WERI-Rb-1 (cell line): ENCODE data around the gene AFG1L.
"Not testable (repeated sequence)": the region's sequence is repeated elsewhere in the genome, so short reads cannot be mapped to it uniquely, and the experiment has no call there.

Source experiments
- DNase-seq: peaks from one replicate; pipeline ENCODE4 v3.0.0-alpha.2; 2020
- H3K27ac ChIP-seq: fragments of 250-450 bp; sonication (Bioruptor Pico); 2 replicates; pipeline ENCODE4 v1.5.1; 2020; ENCODE audit warnings: mild to moderate bottlenecking, moderate library complexity
- H3K27me3 ChIP-seq: fragments of 250-450 bp; sonication (Bioruptor Pico); 2 replicates; pipeline ENCODE4 v1.5.1; 2021; ENCODE audit warnings: mild to moderate bottlenecking, low read depth, moderate library complexity; ENCODE audit not compliant: insufficient read depth, severe bottlenecking
- H3K36me3 ChIP-seq: fragments of 250-450 bp; sonication (Bioruptor Pico); 2 replicates; pipeline ENCODE4 v1.5.1; 2020; ENCODE audit warnings: mild to moderate bottlenecking, moderate library complexity
- H3K4me3 ChIP-seq: 2 replicates; pipeline ENCODE4 v1.5.1; 2011; ENCODE audit warnings: low read depth, mild to moderate bottlenecking, control low read depth, low read length
- H3K9me3 ChIP-seq: fragments of 250-450 bp; sonication (Bioruptor Pico); 2 replicates; pipeline ENCODE4 v1.5.1; 2021; ENCODE audit warnings: mild to moderate bottlenecking, moderate library complexity; ENCODE audit not compliant: severe bottlenecking
- CTCF ChIP-seq: IDR thresholded peaks from 2 replicates; pipeline ENCODE4 v1.5.1; 2011; ENCODE audit warnings: low read depth, mild to moderate bottlenecking, control low read depth, inconsistent platforms, low read length

The AFG1L gene

GRCh38 chr6:108294727-108295625 lies at the start of gene AFG1L:
AFG1L (plus strand) TSS chr6:108295054; CDS start chr6:108295080, 26 bp downstream.
- TF ChIP-seq CTCF = no peak
- no peaks in the 10 kb centered on the region for H3K27me3 ChIP-seq
- H3K36me3 ChIP-seq = no peaks in the 10 kb centered on the region
- peak within 1 kb of the TSS; percentile 89 for H3K27ac ChIP-seq
- H3K9me3 ChIP-seq = no peaks in the 10 kb centered on the region
- peak; percentile 94 for DNase-seq
- peak within 1 kb of the TSS; percentile 61 for H3K4me3 ChIP-seq

GRCh38 chr6:108245095-108245494 lies 49.8 kb upstream of the AFG1L start:
- DNase-seq, H3K27ac ChIP-seq, H3K27me3 ChIP-seq, H3K4me3 ChIP-seq, H3K9me3 ChIP-seq: not testable (repeated sequence)
- peaks cover 13% of the 10 kb centered on the region for H3K36me3 ChIP-seq

- TF ChIP-seq CTCF = 0 out of 2 replicates have a peak, but pooled peaks have one; percentile 25
- H3K27ac ChIP-seq = no peak overlapping the region
- no peaks in the 10 kb centered on the region for H3K9me3 ChIP-seq
- H3K27me3 ChIP-seq = no peaks in the 10 kb centered on the region
- no peak overlapping the region for H3K4me3 ChIP-seq
- H3K36me3 ChIP-seq = peaks cover 7% of the 10 kb centered on the region
- no peak for DNase-seq
Observed at GRCh38 chr6:108247965-108248536, 46.8 kb upstream of the AFG1L start.

- H3K9me3 ChIP-seq = no peaks in the 10 kb centered on the region
- peak; percentile 16 for DNase-seq
- TF ChIP-seq CTCF = peak; percentile 27; the same call in 1 of the 2 replicates
- H3K4me3 ChIP-seq = no peak overlapping the region
- no peaks in the 10 kb centered on the region for H3K27me3 ChIP-seq
- H3K27ac ChIP-seq = no peak overlapping the region
- peaks cover 3% of the 10 kb centered on the region; the same call in 1 of the 2 replicates for H3K36me3 ChIP-seq
Observed at GRCh38 chr6:108250240-108250866, 44.5 kb upstream of the AFG1L start.

- H3K27me3 ChIP-seq = no peaks in the 10 kb centered on the region
- H3K27ac ChIP-seq = no peak overlapping the region
- DNase-seq = no peak
- no peak for TF ChIP-seq CTCF
- H3K36me3 ChIP-seq = peaks cover 3% of the 10 kb centered on the region; the same call in 1 of the 2 replicates
- no peaks in the 10 kb centered on the region for H3K9me3 ChIP-seq
- no peak overlapping the region for H3K4me3 ChIP-seq
Observed at GRCh38 chr6:108251252-108251651, 43.6 kb upstream of the AFG1L start.

- peaks cover 1% of the 10 kb centered on the region; the same call in 1 of the 2 replicates for H3K36me3 ChIP-seq
- TF ChIP-seq CTCF = no peak
- H3K27ac ChIP-seq = no peak overlapping the region
- DNase-seq = no peak
- no peaks in the 10 kb centered on the region for H3K9me3 ChIP-seq
- no peaks in the 10 kb centered on the region for H3K27me3 ChIP-seq
- no peak overlapping the region for H3K4me3 ChIP-seq
Observed at GRCh38 chr6:108252055-108252454, 42.8 kb upstream of the AFG1L start.
